ENCODE measurements around the gene OTOP2.
"Not testable (repeated sequence)": the region's sequence is repeated elsewhere in the genome, so short reads cannot be mapped to it uniquely, and the experiment has no call there.

OTOP2 gene

GRCh38 chr17:74909097-74909496, 15.0 kb upstream of the OTOP2 start:
- not testable (repeated sequence) for H3K4me3 ChIP-seq (ENCODE audit: low read length); H3K27me3 ChIP-seq (ENCODE audit: insufficient read depth, low read length); H3K9me3 ChIP-seq (ENCODE audit: low read length); H2AFZ ChIP-seq (ENCODE audit: low read depth, low read length); H3K36me3 ChIP-seq (ENCODE audit: insufficient read depth, low read length)
- H3K4me1 ChIP-seq (ENCODE audit: insufficient read depth, low read length), result peaks cover 16% of the 10 kb centered on the region

- not testable (repeated sequence) for H3K36me3 ChIP-seq (ENCODE audit: insufficient read depth, low read length); H3K27me3 ChIP-seq (ENCODE audit: insufficient read depth, low read length); H3K9me3 ChIP-seq (ENCODE audit: low read length); H3K4me3 ChIP-seq (ENCODE audit: low read length); H2AFZ ChIP-seq (ENCODE audit: low read depth, low read length)
- peaks cover 16% of the 10 kb centered on the region for H3K4me1 ChIP-seq (ENCODE audit: insufficient read depth, low read length)
Observed at GRCh38 chr17:74911423-74911822, 12.7 kb upstream of the OTOP2 start.

- Histone ChIP-seq H2AFZ (ENCODE audit: low read depth, low read length) (no peak overlapping the region), H3K27me3 (ENCODE audit: insufficient read depth, low read length) (peaks cover 10% of the 10 kb centered on the region), H3K4me3 (ENCODE audit: low read length) (no peak overlapping the region), H3K4me1 (ENCODE audit: insufficient read depth, low read length) (peaks cover 8% of the 10 kb centered on the region), H3K36me3 (ENCODE audit: insufficient read depth, low read length) (no peaks in the 10 kb centered on the region), H3K9me3 (ENCODE audit: low read length) (no peaks in the 10 kb centered on the region)
Observed at GRCh38 chr17:74916136-74916850, 7.8 kb upstream of the OTOP2 start.

- no peaks in the 10 kb centered on the region for H3K9me3 ChIP-seq (ENCODE audit: low read length)
- H3K4me1 ChIP-seq (ENCODE audit: insufficient read depth, low read length), result peaks cover 8% of the 10 kb centered on the region
- no peak overlapping the region for H2AFZ ChIP-seq (ENCODE audit: low read depth, low read length)
- no peak overlapping the region for H3K4me3 ChIP-seq (ENCODE audit: low read length)
- peaks cover 14% of the 10 kb centered on the region for H3K27me3 ChIP-seq (ENCODE audit: insufficient read depth, low read length)
- H3K36me3 ChIP-seq (ENCODE audit: insufficient read depth, low read length), result no peaks in the 10 kb centered on the region
Observed at GRCh38 chr17:74916851-74917199, 7.2 kb upstream of the OTOP2 start.

GRCh38 chr17:74917430-74917829, 6.6 kb upstream of the OTOP2 start:
- no peak overlapping the region for H3K4me3 ChIP-seq (ENCODE audit: low read length)
- peaks cover 19% of the 10 kb centered on the region for H3K27me3 ChIP-seq (ENCODE audit: insufficient read depth, low read length)
- peaks cover 8% of the 10 kb centered on the region for H3K4me1 ChIP-seq (ENCODE audit: insufficient read depth, low read length)
- no peaks in the 10 kb centered on the region for H3K9me3 ChIP-seq (ENCODE audit: low read length)
- no peak overlapping the region for H2AFZ ChIP-seq (ENCODE audit: low read depth, low read length)
- H3K36me3 ChIP-seq (ENCODE audit: insufficient read depth, low read length), result no peaks in the 10 kb centered on the region

- no peaks in the 10 kb centered on the region for H3K9me3 ChIP-seq (ENCODE audit: low read length)
- H3K27me3 ChIP-seq (ENCODE audit: insufficient read depth, low read length), result peaks cover 31% of the 10 kb centered on the region
- no peaks in the 10 kb centered on the region for H3K36me3 ChIP-seq (ENCODE audit: insufficient read depth, low read length)
- H2AFZ ChIP-seq (ENCODE audit: low read depth, low read length), result no peak overlapping the region
- H3K4me1 ChIP-seq (ENCODE audit: insufficient read depth, low read length), result peaks cover 10% of the 10 kb centered on the region
- H3K4me3 ChIP-seq (ENCODE audit: low read length), result no peak overlapping the region
Observed at GRCh38 chr17:74918906-74919305, 5.2 kb upstream of the OTOP2 start.

GRCh38 chr17:74919440-74920305, 4.4 kb upstream of the OTOP2 start:
- no peaks in the 10 kb centered on the region for H3K36me3 ChIP-seq (ENCODE audit: insufficient read depth, low read length)
- no peak overlapping the region for H3K4me3 ChIP-seq (ENCODE audit: low read length)
- peaks cover 38% of the 10 kb centered on the region for H3K27me3 ChIP-seq (ENCODE audit: insufficient read depth, low read length)
- peaks cover 10% of the 10 kb centered on the region for H3K4me1 ChIP-seq (ENCODE audit: insufficient read depth, low read length)
- H3K9me3 ChIP-seq (ENCODE audit: low read length), result no peaks in the 10 kb centered on the region
- H2AFZ ChIP-seq (ENCODE audit: low read depth, low read length), result no peak overlapping the region

DNA sequence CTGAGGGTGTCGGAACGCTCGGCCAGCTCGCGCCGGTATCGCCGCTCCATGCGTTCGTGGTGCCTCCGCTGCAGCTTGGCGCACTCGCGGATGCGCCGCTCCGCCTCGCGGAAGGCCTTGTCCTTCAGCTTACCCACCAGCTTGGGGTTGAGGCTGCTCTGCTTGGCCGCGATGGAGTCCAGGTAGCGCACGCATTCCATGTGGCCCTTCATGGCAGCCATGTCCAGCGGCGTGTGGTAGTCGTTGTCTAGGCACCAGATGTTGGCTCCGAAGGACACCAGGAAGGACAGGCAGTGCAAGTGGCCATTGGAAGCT, 3.8 kb upstream of the OTOP2 start:
- H3K27me3 ChIP-seq (ENCODE audit: insufficient read depth, low read length), result peaks cover 44% of the 10 kb centered on the region
- H3K4me1 ChIP-seq (ENCODE audit: insufficient read depth, low read length), result peaks cover 10% of the 10 kb centered on the region
- H2AFZ ChIP-seq (ENCODE audit: low read depth, low read length), result no peak overlapping the region
- H3K9me3 ChIP-seq (ENCODE audit: low read length), result no peaks in the 10 kb centered on the region
- no peak overlapping the region for H3K4me3 ChIP-seq (ENCODE audit: low read length)
- H3K36me3 ChIP-seq (ENCODE audit: insufficient read depth, low read length), result no peaks in the 10 kb centered on the region

- H3K9me3 ChIP-seq (ENCODE audit: low read length), result no peaks in the 10 kb centered on the region
- peaks cover 10% of the 10 kb centered on the region for H3K4me1 ChIP-seq (ENCODE audit: insufficient read depth, low read length)
- H3K36me3 ChIP-seq (ENCODE audit: insufficient read depth, low read length), result no peaks in the 10 kb centered on the region
- no peak overlapping the region for H2AFZ ChIP-seq (ENCODE audit: low read depth, low read length)
- no peak overlapping the region for H3K4me3 ChIP-seq (ENCODE audit: low read length)
- H3K27me3 ChIP-seq (ENCODE audit: insufficient read depth, low read length), result peaks cover 48% of the 10 kb centered on the region
Observed at GRCh38 chr17:74920642-74921025, 3.4 kb upstream of the OTOP2 start.

DNA sequence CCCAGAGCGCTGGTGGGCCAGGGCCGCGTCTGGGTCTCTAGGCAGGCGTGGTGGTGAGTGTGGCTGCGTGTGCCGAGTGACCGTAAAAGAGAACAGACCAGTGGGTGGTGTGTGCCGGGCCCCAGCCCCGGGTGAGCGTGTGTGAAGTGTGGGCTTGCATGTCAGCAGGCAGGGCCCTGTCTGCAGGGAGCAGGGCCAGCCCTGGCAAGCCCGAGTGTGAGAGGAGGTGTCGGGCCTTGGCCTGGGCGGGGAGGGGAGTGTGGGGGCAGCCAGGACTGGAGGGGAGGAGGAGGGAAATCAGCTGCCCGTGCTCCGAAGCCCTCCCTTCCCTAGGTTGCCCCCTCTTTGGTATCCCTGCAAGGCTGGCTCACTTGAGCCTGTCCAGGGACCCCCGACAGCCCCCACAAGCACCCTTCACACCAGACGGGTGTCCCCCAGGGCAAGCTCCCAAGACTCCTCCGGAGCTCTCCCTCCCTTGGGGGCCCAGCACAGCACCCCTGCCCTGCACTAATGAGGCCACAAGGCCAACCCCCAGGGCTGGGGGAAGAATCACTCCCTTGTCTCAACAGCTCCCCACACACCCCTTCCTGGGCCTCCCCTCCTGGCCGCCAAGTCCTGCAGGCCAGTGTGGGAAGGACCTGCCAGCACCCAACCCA, 2.9 kb upstream of the OTOP2 start:
- no peak overlapping the region for H3K4me3 ChIP-seq (ENCODE audit: low read length)
- no peaks in the 10 kb centered on the region for H3K36me3 ChIP-seq (ENCODE audit: insufficient read depth, low read length)
- H3K27me3 ChIP-seq (ENCODE audit: insufficient read depth, low read length), result peaks cover 53% of the 10 kb centered on the region
- H3K9me3 ChIP-seq (ENCODE audit: low read length), result no peaks in the 10 kb centered on the region
- H2AFZ ChIP-seq (ENCODE audit: low read depth, low read length), result no peak overlapping the region
- peaks cover 10% of the 10 kb centered on the region for H3K4me1 ChIP-seq (ENCODE audit: insufficient read depth, low read length)

DNA sequence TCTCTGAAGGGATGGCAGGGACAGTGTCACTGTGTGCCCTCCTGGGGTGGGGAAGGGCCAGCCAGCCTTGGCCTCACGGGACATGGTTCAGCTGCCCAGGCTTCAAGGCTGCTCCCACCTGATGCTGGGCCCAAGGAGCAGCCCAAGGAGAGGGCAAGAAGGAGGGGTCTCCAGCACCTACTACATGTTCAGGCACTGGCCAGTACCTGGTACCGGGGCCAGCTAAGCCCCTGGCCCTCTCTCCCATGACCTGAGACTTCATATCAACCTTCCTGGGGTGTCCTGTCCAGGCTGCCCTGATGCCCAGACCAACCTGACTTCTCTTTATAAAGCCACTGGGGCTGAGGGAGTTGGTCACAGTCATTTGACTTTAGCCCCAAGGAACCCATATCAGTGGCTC, 2.3 kb upstream of the OTOP2 start:
- Histone ChIP-seq H3K9me3 (ENCODE audit: low read length) (no peaks in the 10 kb centered on the region), H2AFZ (ENCODE audit: low read depth, low read length) (no peak overlapping the region), H3K4me1 (ENCODE audit: insufficient read depth, low read length) (peaks cover 10% of the 10 kb centered on the region), H3K36me3 (ENCODE audit: insufficient read depth, low read length) (no peaks in the 10 kb centered on the region), H3K4me3 (ENCODE audit: low read length) (no peak overlapping the region), H3K27me3 (ENCODE audit: insufficient read depth, low read length) (peaks cover 57% of the 10 kb centered on the region)

DNA sequence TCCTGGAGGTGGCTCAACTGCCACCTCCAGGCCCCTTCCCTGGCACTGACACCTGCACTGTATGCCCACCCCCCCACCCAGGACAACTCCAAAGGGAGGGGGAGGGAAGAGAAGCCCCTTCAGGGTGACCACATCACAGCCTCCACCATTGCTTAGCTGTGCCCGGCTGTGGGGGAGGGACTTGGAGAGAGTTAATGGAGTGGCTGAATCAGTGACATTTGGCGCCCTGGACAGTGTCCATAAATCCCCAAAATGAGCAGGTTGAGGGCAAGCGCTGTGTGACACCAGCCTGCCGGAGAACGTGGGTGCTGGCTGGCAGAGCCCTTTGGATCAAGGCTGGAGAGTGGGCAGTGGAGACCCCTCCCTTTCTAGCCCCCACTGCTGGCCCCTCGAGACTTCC, 1.9 kb upstream of the OTOP2 start:
- Histone ChIP-seq H3K4me3 (ENCODE audit: low read length) (no peak overlapping the region), H3K36me3 (ENCODE audit: insufficient read depth, low read length) (no peaks in the 10 kb centered on the region), H3K27me3 (ENCODE audit: insufficient read depth, low read length) (peaks cover 61% of the 10 kb centered on the region), H3K9me3 (ENCODE audit: low read length) (no peaks in the 10 kb centered on the region), H3K4me1 (ENCODE audit: insufficient read depth, low read length) (peaks cover 10% of the 10 kb centered on the region), H2AFZ (ENCODE audit: low read depth, low read length) (no peak overlapping the region)

GRCh38 chr17:74922694-74923537, 1.2 kb upstream of the OTOP2 start, which contains the start of gene USH1G:
TSS of gene USH1G (minus strand) at chr17:74923255. CDS start at chr17:74923073, 182 bp downstream.
- Histone ChIP-seq H3K9me3 (ENCODE audit: low read length) (no peaks in the 10 kb centered on the region), H3K4me1 (ENCODE audit: insufficient read depth, low read length) (peaks cover 10% of the 10 kb centered on the region), H3K36me3 (ENCODE audit: insufficient read depth, low read length) (no peaks in the 10 kb centered on the region), H2AFZ (ENCODE audit: low read depth, low read length) (no peak within 1 kb of the TSS), H3K4me3 (ENCODE audit: low read length) (no peak within 1 kb of the TSS), H3K27me3 (ENCODE audit: insufficient read depth, low read length) (peaks cover 67% of the 10 kb centered on the region)

Data from neuron (in vitro differentiated cells).